ENCODE measurements around the gene OAS2.

OAS2 gene

DNA sequence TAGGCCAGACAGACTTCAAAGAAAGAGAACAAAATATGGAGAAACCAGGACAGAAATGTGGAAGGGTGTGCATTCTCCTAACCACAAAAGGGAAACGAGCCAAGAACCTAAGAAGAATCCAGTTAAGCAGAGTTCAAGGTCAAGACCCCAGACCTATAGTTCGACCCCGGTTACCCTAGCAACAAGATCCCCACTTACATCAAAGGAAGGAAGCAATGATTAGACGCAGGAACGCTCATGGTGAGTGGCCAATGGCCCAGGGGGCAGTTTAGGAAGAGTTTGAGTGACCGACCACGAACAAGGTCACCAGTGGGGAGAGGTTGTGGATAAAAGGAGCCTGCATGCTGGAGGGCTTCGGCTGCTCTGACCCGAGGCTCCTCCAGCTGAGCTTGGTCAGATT lies 36.2 kb downstream of the OAS2 start:
- no peak for DNase-seq (ENCODE audit: low read depth, low spot score)

DNA sequence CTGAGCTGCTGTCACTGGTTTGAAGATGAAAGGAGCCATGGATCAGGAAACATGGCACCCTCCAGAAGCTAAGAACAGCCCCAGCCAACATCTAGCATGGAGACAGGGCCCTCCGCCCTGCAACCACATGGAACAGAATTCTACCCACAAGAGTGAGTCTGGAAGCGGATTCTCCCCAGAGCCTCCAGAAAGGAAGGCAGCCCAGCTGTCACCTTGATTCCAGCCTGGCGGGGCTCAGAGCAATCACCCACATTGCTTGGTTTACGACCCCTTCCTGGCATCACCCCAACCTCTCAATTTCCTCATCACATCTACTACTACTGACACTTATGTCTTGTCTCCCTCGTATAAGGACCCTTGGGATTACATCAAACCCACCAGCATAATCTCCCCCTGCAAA lies 38.5 kb downstream of the OAS2 start:
- no peak for DNase-seq (ENCODE audit: low read depth, low spot score)

DNA sequence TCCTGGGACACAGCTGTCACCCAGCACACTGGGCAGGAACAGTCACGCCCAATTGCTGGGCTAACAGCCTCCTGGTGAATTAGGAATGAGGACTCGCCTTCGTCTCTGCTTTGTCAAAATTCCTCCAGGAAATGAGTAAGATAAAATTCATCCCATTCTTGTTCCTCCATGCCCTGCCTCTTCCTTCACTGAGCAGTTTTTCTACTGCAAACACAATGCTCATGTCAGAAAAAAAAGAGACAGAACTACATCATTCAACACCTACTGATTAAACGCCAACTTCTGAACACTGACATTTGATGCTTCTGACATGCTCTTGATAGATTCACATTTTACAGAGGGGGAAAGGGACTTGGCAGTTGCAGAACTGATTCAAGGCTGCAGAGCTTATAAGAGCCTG lies 40.7 kb downstream of the OAS2 start:
- DNase-seq (ENCODE audit: low read depth, low spot score) = no peak

DNA sequence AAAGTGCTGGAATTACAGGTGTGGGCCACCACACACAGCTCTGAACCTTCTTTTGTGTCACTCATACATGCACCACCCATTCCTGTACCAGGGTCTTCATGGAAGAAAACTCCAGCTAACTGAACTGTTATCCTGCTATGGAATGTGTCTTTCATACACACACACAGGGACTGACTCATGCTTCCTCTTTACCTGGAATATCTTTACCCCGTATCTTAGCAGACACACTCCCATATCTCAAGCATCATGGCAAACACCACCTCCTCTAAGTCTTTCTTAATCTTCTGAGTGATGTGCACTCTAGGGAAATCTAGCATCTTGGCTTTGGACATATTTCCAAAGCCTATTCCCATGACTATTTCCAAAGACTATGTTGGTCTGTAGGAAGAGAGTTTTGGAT lies 43.2 kb downstream of the OAS2 start:
- DNase-seq (ENCODE audit: low read depth, low spot score) = no peak

DNA sequence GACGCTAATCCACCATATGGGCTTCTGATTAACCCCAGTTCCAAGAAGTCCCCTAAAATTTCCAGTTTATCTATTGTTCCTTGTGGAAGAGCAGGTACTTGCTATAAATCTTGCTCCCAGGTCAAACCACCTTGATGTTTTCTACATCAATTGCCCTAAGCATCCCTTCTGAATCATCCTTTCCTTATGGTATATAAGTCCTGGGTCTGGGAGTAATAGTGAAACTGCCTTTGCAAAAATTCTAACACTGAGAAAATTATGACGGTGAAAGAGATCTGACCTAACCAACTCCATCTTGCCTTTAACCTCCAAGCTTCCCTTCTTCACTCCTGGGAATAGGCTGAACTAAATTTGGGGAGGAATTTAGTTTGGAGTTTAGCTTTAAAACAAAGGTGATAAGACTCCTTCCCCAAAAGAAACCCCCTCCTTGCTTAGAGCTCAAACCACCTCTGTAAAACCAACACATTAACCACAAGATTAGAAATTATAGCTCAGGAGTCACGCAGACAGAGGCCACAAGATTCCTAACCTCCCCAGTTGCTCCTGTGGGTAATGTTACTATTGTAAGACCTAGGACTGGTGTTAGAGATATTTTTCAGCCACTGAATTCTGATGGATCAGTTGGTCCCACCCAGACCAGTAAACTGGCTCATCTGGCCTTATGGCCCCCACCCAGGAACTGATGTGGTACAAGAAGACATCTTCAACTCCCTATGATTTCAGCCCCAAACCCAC lies 44.4 kb downstream of the OAS2 start:
- no peak for DNase-seq (ENCODE audit: low read depth, low spot score)

DNA sequence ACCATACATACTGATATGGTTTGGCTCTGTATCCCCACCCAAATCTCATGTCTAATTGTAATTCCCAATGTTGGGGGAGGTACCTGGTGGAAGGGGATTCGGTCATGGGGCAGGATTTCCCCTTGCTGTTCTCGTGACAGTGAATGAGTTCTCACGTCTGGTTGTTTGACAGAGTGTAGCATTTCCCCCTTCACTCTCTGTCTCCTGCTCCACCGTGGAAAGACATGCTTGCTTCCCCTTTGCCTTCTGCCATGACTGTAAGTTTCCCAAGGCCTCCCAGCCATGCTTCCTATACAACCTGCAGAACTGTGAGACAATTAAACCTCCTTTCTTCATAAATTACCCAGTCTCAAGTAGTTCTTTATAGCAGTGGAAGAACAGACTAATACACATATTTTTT lies 49.4 kb downstream of the OAS2 start:
- no peak for DNase-seq (ENCODE audit: low read depth, low spot score)

DNA sequence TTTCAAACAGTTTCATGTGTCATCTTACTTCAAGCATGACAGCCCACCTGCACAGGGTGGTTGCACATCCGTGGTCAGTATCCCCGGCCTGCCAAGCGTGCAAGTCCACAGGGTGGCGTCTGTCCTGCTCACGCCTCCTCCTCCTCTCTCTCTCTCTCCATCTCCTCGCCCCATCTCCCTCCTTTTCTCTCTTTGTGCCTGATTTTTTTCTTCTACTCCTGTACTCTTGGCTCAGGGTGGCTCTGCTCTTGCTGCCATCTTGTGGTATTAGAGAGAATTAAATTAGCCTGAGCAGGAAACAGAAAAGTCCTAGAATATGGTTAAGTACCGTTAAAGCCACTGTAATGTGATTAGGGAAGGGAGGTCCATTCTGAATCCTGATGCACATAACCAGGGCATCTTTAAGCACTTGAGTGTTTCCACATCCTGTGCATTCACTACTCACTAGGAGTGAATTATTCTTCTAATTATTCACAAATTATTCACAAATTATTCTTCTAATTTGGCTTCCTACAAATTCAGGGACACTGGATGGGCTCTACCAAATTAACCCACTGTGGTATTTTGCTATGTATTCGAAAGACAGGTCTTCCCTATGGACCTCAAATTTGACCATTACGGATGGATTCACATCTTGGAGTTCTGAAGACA lies 52.7 kb downstream of the OAS2 start:
- DNase-seq (ENCODE audit: low read depth, low spot score) = no peak

DNA sequence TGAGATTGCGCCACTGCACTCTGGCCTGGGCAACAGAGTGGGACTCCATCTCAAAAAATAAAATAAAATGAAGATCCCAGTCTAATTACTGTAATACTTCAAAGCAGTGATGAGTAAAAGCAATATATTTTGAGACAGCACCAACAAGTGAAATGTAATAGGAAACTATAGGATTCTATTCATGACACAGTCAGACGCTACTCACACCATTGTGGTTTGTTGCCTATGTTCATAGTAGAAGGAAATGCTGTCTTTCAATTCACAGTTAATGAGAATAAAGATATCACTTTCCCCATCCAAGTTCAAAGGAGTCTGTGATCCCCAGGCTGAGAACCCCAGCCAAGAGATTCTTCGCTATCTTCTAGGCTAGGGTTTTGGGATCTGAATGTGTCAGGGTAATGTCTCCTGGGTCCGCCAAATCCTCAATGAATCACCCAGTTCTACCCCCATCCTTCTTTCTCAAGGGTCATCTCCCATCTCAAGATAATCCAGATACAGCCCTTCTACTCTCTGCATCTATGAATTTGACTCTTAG lies 61.7 kb downstream of the OAS2 start:
- DNase-seq (ENCODE audit: low read depth, low spot score) = no peak

DNA sequence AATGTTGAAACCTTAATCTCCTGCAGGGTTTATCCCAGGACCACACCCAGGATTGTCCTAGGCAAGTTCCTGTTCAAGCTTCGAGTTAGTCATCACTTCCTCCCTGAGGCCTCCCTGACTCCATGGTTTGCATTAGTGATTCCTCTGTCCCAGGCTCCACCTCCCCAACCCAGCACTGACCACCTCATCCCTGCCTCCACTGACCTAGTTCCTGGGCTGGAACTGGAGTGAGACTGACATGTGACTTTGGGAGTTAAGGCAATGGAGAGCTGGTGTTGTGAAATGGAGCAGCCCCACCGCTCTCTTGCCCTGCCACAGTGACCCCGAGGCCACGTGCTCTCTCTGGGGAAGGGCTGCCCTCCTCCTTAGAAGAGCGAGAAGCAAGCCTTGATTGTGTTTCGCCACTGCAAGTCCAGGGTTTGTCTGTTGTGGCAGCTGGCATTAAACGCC lies 62.4 kb downstream of the OAS2 start:
- DNase-seq (ENCODE audit: low read depth, low spot score) = no peak

DNA sequence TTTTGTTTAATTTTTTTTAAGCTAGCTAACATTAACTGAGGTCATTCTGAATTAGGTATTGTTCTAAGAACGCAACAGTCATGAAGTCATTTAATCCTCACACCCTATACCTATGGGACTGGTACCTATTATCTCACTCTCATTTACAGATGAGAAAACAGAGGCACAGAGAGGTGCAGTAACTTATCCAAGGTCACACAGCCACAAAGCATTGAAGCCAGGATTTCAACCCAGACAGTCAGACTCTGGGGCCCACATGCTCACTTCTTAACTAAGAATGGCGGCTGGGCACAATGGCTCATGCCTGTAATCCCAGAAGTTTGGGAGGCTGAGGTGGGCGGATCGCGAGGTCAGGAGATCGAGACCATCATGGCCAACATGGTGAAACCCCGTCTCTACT lies 63.2 kb downstream of the OAS2 start:
- no peak for DNase-seq (ENCODE audit: low read depth, low spot score)

DNA sequence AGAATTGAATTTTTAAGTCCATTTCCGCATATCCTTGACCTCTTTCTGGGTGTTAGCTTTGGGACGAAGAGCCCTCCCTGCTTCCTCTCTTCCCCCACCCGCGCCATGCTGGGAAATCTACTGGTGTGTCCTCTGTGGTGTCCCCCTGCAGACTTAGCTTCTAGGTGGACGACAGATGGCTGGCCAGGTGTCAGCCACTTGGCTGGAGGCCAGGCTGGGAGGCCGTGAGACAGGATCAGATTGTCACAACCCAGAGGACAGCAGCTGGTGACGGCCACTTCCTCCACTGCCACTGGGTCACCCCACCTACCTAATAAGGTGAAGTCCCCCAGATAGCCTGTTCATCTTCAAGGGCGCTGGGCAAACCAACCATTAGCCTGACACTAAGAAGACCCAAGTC lies 64.9 kb downstream of the OAS2 start:
- no peak for DNase-seq (ENCODE audit: low read depth, low spot score)

DNA sequence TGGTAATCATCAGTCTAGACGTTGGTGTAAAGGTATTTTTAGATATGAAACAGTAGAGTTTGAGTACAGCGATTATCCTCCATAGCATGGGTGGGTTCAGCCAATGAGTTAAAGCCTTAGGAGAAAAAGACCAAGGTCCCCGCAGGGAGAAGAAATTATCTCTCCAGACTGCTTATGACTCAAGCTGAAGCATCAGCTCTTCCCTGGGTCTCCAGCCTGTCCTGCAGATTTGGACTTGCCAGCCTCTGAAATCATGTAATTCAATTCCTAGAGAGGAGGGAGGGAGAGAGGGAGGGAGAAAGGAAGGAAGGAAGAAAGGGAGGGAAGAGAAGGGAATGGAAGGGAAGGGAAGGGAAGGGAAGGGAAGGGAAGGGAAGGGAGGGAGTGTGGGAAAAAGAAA lies 66.2 kb downstream of the OAS2 start:
- DNase-seq (ENCODE audit: low read depth, low spot score) = no peak

DNA sequence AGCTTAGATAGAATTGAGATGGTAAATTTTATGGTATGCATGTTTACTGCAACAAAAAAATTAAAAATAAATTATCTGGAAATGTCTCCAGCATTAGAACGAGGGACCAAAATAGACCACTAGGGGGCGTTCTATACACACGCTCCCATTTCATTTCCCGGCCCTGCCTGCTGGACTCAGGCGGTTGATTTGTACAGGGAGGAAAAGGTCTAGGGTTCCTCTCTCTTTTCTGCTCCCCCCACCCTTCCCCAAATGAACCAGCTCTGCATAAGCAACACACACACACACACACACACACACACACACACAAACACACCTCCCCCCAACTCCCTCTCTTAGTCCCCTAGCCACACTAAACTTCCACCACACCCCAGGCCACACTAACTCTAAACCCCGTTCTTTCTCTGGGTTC lies 70.4 kb downstream of the OAS2 start:
- DNase-seq (ENCODE audit: low read depth, low spot score) = peak; percentile 28

DNA sequence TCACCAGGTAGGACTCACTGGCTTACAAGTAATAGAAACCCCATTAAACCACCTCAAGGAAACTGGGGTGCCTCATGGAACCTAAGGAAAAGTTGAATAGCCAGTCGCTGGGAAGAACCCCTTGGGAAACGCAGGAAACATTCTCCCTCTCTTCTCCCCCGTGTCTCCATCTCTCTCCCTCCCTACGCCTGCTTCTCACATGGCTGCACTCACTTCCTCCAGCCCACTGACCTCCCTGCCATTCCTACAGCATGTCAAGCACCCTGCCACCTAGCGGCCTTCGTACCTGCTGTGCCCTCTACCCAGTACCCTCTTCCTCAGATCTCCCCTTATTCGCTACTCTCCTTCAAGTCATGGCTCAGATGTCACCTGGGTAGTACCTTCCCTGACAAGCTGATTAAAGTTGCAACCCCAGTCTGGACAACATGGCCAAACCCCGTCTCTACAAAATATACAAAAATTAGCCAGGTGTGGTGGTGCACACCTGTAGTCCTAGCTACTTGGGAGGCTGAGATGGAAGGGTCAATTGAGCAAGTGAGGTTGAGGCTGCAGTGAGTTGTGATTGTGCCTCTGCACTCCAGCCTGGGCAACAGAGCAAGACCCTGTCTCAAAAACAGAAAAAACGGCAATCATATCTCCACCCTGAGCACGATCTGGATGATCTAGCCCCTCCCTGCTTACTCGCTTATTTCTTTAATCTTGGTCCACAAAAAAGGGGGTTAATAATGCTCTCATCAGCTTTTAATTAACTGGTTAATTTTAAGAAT lies 71.8 kb downstream of the OAS2 start:
- DNase-seq (ENCODE audit: low read depth, low spot score) = no peak

DNA sequence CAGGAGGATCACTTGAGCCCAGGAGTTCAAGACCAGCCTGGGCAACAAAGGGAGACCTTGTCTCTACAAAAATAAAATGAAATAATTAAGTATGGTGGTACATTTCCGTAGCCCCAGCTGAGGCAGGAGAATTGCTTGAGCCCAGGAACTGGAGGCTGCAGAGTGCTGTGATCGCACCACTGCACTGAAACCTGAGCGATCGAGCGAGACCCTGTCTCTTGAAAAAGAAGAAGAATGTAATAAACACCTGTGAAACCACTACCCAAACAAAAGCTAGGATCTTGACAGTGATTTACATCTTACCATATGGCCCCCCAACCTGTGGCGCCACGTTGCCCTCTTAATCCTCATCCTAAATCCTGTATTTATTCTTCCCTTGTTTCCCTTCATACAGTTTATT lies 72.5 kb downstream of the OAS2 start:
- DNase-seq (ENCODE audit: low read depth, low spot score) = no peak

DNA sequence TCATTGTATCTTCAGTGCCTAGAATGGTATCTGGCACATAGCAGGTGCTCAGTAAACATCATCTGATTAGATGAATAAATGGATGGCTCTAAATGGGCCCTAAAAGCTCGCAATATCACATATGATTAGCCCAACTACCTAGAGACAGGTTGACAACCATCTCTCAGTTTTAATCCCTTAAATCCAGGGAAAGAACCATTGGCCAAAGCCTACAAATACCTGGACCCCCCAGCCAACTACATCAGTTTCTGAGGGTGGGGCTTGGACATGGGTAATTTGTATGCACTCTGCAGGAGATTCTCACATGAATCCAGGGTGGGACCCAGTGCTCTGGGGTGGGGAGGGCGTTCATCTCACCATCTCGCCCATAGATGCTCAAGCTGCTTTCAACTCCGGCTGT lies 73.4 kb downstream of the OAS2 start:
- DNase-seq (ENCODE audit: low read depth, low spot score) = no peak

DNA sequence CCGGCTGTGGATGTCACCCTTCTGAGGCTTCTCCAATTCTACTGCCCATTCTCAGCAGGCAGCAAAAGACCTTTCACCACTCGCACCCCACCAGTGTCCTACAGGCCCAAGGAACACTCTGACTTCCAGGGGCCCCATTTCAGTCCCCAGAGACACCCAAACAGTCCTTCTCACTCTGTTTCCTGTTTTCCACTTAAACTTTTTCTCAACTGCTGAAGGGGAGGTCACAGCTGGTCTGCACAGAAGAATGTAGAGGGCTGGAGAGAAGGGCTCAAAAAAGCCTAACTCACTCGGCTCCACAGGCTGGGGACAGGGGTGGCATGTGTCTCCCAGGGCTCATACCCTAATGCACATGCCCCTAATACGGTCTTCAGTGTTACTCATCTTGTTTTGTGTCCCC lies 74.0 kb downstream of the OAS2 start:
- DNase-seq (ENCODE audit: low read depth, low spot score) = no peak

DNA sequence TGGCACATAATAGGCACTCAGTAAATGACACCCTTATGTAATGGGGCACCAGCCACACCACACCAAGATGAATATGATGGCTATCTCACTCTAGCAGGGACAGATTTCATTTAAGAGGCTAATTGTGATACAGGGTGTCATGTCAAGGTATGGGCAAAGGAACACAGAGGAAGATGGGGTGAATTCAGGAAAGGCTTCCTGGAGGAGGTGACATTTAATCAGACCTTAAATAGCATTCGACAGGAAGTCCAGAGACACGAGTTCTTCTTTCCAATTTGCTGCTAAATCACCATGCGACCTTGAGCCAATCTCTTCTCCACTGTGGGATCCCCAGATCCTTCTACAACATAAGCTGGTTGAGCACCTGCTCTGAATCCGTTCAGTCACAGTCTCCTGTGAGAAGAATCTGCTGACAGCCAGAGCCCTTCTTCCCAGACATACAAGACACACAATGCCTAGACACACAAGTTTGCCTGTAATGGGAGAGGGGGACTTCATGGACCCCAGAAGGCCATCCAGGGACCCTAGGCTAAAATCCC lies 76.7 kb downstream of the OAS2 start:
- no peak for DNase-seq (ENCODE audit: low read depth, low spot score)

DNA sequence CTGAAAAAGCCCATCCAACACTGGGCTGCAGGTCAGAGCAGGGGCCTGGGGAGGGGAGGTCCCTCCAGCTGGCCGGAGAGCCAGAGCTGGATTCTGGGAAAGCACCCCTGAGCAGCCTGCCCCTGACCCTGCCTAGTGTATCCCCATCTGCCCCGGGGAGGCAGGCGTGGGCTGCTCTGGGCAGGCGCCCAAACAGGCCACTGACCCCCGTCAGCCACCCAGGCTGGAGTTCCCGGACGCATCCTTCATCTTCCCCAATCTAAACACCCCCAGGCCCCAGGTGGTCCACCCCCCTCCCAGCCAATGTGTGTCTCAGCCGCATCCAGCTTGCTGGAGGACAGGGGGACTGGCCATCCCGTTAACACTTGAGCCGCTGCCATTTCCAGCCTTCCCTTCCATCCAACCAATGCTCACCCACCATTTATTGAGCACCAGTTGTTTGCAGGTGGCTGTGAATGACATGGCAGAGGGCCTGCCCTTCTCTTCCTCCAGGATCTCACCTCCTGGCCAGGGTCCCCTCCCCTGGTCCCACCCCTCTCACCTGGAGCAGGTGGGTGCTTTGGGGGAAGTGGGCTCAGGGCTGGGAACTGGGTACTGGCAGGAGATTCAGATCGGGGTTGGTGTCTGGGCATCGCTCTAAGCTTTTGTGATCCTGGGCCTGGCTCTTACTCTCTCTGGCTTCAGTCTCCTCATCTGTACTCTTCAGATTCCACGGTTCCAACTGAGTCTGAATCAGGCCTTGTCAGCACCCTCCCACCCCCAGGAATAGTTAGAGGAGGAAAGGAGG lies 77.5 kb downstream of the OAS2 start:
- DNase-seq (ENCODE audit: low read depth, low spot score) = no peak

DNA sequence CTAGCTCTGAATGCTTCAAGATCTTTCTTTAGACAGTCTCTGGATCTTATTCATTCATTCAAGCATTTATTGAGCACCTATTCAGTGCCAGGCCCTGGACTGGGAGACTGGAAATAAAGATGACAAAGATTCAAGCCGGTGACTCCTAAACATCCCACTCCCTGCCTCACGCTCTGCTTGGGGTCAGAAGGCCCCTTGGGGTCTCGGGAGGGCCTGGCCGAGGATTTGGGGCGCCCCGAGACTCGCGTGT lies 78.0 kb downstream of the OAS2 start:
- no peak for DNase-seq (ENCODE audit: low read depth, low spot score)

DNA sequence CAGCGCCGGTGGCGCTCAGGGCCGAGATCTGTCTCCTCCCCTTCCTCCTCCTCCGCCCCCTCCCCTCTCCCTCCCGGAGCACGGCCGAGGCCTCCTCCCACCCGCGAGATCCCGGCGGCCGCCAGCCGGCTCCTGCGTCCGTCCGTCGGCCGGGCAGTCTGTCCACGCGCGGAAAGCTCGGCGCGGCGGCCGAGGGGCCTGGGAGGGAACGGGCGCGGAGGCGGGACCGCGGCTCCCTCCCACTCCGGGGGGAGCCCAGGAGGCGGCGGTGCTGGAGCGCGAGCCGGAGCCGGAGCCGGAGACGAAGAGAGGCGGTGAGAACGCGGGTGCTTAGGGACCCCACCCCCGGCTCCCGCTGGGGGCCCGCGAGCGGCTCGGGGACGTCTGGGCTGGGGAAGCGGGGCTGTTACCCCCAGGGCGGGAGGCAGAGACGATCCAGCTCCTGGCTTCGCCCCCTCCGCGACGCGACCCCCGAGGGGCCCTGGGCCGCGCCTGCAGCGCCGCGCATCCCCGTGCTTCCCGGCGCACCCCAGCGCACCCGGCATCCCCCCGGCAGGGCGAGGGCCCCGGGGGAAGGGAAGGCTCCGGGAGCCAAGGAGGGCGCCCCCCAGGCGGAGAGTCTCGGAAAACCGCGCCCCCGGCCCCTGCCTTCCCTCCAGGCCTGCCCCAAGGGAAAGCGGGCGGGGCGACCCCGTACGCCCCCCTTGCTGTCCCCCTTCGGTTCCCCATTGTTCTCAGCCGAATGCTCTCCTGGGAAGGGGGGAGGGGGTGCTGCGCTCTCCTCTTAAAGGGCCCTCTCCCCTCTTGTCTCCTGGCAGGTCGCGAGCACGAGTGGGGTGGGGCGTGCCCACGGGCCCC lies 78.5 kb downstream of the OAS2 start, which contains the start of gene DTX1:
DTX1 (plus strand) TSS at position 100 of the 858 bp plus-strand sequence. CDS start 1,463 bp downstream, outside the sequence.
- no peak for DNase-seq (ENCODE audit: low read depth, low spot score)
